ENCODE results near the gene ZDHHC18. TPM values are rescaled to one million over a fixed set of nuclear protein-coding genes. Genes with fewer than 3 reads are reported as not detected.

Gene ZDHHC18
- total and polyA plus RNA-seq, 2 of the 8 experiments (the other 6 are each of a cell fraction or from before 2014, with no cell fraction given): 29.7 to 49.8 TPM

DNA sequence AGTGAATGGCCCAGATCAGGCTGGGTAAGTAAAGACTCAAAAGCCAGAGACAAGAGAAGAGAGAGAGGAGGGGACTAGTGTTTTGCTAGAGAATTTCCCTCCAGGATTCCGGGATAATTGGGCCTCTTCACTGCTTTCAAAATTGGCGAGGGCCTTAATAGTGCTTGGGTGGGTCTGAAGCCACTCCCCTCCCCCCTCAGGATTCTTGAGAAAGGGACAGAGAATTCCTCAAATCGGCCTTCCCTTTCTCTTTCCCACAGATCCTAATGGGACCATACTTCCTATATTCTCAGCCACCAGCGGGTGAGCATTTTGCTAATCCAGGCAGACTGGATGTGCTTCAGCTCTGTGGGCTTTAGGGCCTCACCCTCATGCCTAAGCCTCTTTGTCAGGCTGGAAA is 48.4 kb downstream of the ZDHHC18 start:
- Histone ChIP-seq H3K36me3 (ENCODE audit: control insufficient read depth in 2 of 4, insufficient read depth in 4 of 4, low read length in 3 of 4) (peaks cover 2 to 11% (median 6%) of the 10 kb centered on the region in 4 experiments; a peak in 5 of 8 replicates), H3K23me2 (ENCODE audit: low read depth, low read length) (no peaks in the 10 kb centered on the region), H2BK120ac (replicated peaks; ENCODE audit: low read depth, low read length) (no peak overlapping the region), H2BK5ac (ENCODE audit: low read depth, low read length) (no peak overlapping the region), H2AFZ (ENCODE audit: low read length) (no peak overlapping the region), H3K4me2 (ENCODE audit: insufficient read depth in 1 of 2, low read depth in 2 of 2, low read length in 2 of 2) (no peak overlapping the region), H3K79me1 (ENCODE audit: low read depth, low read length) (no peaks in the 10 kb centered on the region), H3K27me3 (replicated peaks in 1 of 4; ENCODE audit: control insufficient read depth in 3 of 4, extremely low read depth in 1 of 4, insufficient read depth in 3 of 4, low read length in 3 of 4) (no peaks in the 10 kb centered on the region), H2BK12ac (ENCODE audit: low read depth, low read length) (no peak overlapping the region), H4K5ac (ENCODE audit: insufficient read length, low read depth, low read length) (no peak overlapping the region), H3K4me1 (replicated peaks in 1 of 4; ENCODE audit: control insufficient read depth in 3 of 4, insufficient read depth in 4 of 4, low read length in 3 of 4) (peaks cover 0 to 2% (median 0%) of the 10 kb centered on the region in 4 experiments; a peak in 1 of 7 replicates), H3K9me3 (ENCODE audit: insufficient read depth in 2 of 2, low read depth in 1 of 2, low read length in 1 of 2) (no peaks in the 10 kb centered on the region), H2BK20ac (ENCODE audit: low read length) (no peak overlapping the region), H3K56ac (replicated peaks; ENCODE audit: insufficient read length, low read depth, low read length) (no peak overlapping the region), H3K79me2 (ENCODE audit: control insufficient read depth in 1 of 2, insufficient read depth in 2 of 2, low read length in 2 of 2) (no peaks in the 10 kb centered on the region), H3K4me3 (ENCODE audit: extremely low read depth in 1 of 4, insufficient read depth in 2 of 4, low read depth in 3 of 4, low read length in 4 of 4) (no peak overlapping the region), H3K27ac (ENCODE audit: low read depth, low read length) (no peak overlapping the region), H4K8ac (ENCODE audit: extremely low read depth, insufficient read depth, low read length) (no peak overlapping the region), H3K9ac (replicated peaks in 1 of 4; ENCODE audit: extremely low read depth in 1 of 4, low read depth in 3 of 4, low read length in 3 of 4) (no peak overlapping the region; a peak in 1 of 7 replicates), H4K91ac (replicated peaks; ENCODE audit: insufficient read length, low read length) (no peak overlapping the region), H3K18ac (ENCODE audit: extremely low read depth, low read length) (no peak overlapping the region), H3K23ac (ENCODE audit: insufficient read length) (no peak overlapping the region), H2BK15ac (ENCODE audit: low read length) (no peak overlapping the region), H3K4ac (replicated peaks; ENCODE audit: insufficient read length, low read depth, low read length) (no peak overlapping the region), H4K20me1 (replicated peaks in 1 of 2; ENCODE audit: control insufficient read depth in 1 of 2, insufficient read depth in 2 of 2, low read length in 2 of 2) (no peaks in the 10 kb centered on the region), H3K14ac (ENCODE audit: insufficient read length) (no peak overlapping the region), H2AK5ac (ENCODE audit: low read depth, low read length) (no peak overlapping the region)
- ChIA-PET CTCF (ENCODE audit: partially characterized antibody) (interaction anchor here (0.8 to 31.7 kb wide), 4 partner anchors 5 to 173 kb away, joined by 3 to 547 read pairs (median 276); partner anchors contain the start of genes GPN2 and SFN), POLR2A (ENCODE audit: partially characterized antibody) (interaction anchor here (1.2 to 2.2 kb wide), 3 partner anchors 10 to 18 kb away, joined by 3 to 5 read pairs (median 4); no protein-coding TSS in a partner anchor)
- FAIRE-seq (no peak), DNase-seq (ENCODE audit: low read depth in 1 of 2, low spot score in 2 of 2) (no peak)
- TF ChIP-seq ASH2L (IDR thresholded peaks at IDR 0.05; ENCODE audit: low read length): no peak
- TF ChIP-seq JUN (IDR thresholded peaks at IDR 0.05; ENCODE audit: low read depth, low read length): no peak
- no peak for TF ChIP-seq KDM4A (IDR thresholded peaks at IDR 0.05; ENCODE audit: low read depth, low read length, severe bottlenecking)
- no peak for TF ChIP-seq CREB1 (IDR thresholded peaks at IDR 0.05)
- no peak for TF ChIP-seq BCL11A (IDR thresholded peaks at IDR 0.05; ENCODE audit: low read depth in 2 of 2, low read length in 2 of 2)
- TF ChIP-seq FOSL1 (IDR thresholded peaks at IDR 0.05; ENCODE audit: insufficient read depth, low read depth, low read length): no peak
- TF ChIP-seq POLR2AphosphoS5 (IDR thresholded peaks at IDR 0.05; ENCODE audit: low read depth, low read length): no peak
- TF ChIP-seq TEAD4 (IDR thresholded peaks at IDR 0.05; ENCODE audit: low read depth, low read length): no peak
- TF ChIP-seq TCF12 (IDR thresholded peaks at IDR 0.05; ENCODE audit: low read depth, low read length): no peak
- TF ChIP-seq EGR1 (IDR thresholded peaks at IDR 0.05; ENCODE audit: borderline replicate concordance, low read depth, low read length): no peak
- TF ChIP-seq, protein P1, sequence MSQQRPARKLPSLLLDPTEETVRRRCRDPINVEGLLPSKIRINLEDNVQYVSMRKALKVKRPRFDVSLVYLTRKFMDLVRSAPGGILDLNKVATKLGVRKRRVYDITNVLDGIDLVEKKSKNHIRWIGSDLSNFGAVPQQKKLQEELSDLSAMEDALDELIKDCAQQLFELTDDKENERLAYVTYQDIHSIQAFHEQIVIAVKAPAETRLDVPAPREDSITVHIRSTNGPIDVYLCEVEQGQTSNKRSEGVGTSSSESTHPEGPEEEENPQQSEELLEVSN (IDR thresholded peaks at IDR 0.05): no peak
- no peak for TF ChIP-seq SUZ12 (IDR thresholded peaks at IDR 0.05; ENCODE audit: low read length)
- TF ChIP-seq TBP (IDR thresholded peaks at IDR 0.05; ENCODE audit: low read depth, low read length): no peak
- WGBS, 2 experiments (ENCODE audit: extremely low coverage in 1 of 2, insufficient coverage in 1 of 2, insufficient read length in 1 of 2, insufficient replicate concordance in 2 of 2, low coverage in 1 of 2, low lambda C conversion rate in 2 of 2, missing lambda C conversion rate in 1 of 2): 94% methylated on average over 4 of the region's 4 CpGs; no CpG with 5 or more reads in 1 of the 2 experiments

All from H1 (cell line).